A673 (cell line): ENCODE results near the gene ACOT4.

Source experiments
- EZH2 ChIP-seq: fragments of 200-600 bp; sonication (generic); IDR thresholded peaks from 2 replicates; pipeline ENCODE4 v1.6.1; 2017; ENCODE audit warnings: borderline replicate concordance, low read depth, mild to moderate bottlenecking, mixed read lengths, antibody characterized with exemption, low read length; ENCODE audit not compliant: poor library complexity, severe bottlenecking
- TF ChIP-seq, protein P1 (sequence below): fragments of 300-800, 200-600 bp; sonication (generic); conservative IDR thresholded peaks from 2 replicates; pipeline ENCODE4 v1.5.1; 2017; ENCODE audit warnings: low read depth, mild to moderate bottlenecking, antibody characterized with exemption, low read length, moderate library complexity, mixed read lengths

DNA sequence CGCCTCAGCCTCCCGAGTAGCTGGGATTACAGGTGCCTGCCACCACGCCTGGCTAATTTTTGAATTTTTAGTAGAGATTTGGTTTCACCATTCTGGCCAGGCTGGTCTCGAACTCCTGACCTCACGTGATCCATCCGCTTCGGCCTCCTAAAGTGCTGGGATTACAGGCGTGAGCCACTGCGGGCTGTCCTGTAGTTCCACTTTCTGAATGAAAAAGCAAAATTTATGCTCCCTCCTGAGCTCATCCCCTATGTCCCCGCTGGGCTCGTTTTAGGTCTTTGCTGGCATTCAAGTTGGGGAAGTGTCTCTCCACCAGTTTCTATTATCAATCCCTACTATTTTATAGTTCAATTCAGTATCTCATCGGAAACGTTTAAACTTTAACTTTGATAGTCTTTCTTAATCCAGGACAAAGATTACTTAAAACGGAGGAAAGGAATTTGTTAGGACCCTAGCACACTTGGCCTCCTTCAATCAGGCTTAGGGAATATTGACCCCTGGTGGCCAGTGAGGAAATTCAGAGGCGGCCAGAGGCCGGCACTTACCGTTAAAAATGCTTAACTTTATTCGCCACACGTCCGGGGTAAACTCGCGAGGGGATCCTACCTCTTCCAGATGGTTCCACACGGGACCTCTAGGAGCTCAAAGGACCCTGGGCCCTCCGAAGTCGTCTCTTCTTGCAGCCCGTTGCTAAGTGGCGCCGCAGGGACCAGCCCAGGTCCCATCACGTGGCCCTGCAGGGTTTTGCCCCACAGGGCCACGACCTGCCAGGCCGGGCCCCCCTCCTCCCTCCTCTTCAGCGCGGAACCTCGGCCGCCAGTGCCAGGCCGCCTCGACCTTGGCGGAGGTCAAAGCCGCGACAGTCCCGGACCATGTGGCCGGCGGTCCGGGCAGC is 41.7 kb downstream of the ACOT4 start:
- TF ChIP-seq, protein P1, sequence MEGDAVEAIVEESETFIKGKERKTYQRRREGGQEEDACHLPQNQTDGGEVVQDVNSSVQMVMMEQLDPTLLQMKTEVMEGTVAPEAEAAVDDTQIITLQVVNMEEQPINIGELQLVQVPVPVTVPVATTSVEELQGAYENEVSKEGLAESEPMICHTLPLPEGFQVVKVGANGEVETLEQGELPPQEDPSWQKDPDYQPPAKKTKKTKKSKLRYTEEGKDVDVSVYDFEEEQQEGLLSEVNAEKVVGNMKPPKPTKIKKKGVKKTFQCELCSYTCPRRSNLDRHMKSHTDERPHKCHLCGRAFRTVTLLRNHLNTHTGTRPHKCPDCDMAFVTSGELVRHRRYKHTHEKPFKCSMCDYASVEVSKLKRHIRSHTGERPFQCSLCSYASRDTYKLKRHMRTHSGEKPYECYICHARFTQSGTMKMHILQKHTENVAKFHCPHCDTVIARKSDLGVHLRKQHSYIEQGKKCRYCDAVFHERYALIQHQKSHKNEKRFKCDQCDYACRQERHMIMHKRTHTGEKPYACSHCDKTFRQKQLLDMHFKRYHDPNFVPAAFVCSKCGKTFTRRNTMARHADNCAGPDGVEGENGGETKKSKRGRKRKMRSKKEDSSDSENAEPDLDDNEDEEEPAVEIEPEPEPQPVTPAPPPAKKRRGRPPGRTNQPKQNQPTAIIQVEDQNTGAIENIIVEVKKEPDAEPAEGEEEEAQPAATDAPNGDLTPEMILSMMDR = peak; percentile 88
- TF ChIP-seq EZH2 = no peak
